GM12872 (cell line): ENCODE results near the gene TMPRSS4.

Experiments used
- TF ChIP-seq, protein P1 (sequence below): IDR thresholded peaks from 3 replicates; pipeline ENCODE4 v1.5.1; 2011; ENCODE audit warnings: low read depth, mild to moderate bottlenecking, low read length, moderate library complexity; ENCODE audit not compliant: insufficient read depth

TMPRSS4 gene

GRCh38 chr11:118046051-118046963, 30.6 kb upstream of the TMPRSS4 start:
- TF ChIP-seq, protein P1, sequence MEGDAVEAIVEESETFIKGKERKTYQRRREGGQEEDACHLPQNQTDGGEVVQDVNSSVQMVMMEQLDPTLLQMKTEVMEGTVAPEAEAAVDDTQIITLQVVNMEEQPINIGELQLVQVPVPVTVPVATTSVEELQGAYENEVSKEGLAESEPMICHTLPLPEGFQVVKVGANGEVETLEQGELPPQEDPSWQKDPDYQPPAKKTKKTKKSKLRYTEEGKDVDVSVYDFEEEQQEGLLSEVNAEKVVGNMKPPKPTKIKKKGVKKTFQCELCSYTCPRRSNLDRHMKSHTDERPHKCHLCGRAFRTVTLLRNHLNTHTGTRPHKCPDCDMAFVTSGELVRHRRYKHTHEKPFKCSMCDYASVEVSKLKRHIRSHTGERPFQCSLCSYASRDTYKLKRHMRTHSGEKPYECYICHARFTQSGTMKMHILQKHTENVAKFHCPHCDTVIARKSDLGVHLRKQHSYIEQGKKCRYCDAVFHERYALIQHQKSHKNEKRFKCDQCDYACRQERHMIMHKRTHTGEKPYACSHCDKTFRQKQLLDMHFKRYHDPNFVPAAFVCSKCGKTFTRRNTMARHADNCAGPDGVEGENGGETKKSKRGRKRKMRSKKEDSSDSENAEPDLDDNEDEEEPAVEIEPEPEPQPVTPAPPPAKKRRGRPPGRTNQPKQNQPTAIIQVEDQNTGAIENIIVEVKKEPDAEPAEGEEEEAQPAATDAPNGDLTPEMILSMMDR: no peak

DNA sequence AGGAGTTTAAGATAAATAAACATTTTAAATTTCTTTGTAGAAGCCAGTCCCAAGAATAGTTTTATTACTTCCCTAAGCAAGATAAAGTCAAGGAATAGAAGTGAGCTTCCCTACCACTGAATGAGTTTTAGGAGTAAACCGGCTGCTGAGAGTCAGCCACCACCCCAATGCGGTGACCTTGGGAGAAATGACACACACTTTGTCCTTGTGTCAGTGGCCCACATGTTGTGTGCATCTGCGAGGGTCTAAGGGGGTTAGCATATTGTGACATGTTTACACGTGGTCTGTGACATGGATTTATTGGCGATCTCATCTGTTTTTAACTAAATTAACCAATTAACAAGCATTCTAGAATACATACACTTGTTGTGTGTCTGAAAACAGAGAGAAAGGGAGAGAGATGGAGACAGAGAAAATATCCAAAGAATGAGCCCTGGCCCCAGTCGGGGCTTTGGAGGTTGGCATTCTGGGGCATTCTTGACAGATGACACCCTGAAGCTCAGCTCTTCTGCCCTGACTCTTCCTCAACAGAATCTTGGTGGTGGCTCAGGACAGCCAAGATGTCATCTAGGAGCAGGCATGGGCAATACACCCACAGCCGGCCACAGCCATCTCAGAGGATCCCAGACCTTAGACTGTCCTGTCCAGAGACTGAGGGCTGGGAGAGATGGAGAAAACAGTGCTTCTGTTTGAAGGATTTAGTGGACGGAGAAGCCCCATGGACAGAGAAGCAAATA, 29.7 kb upstream of the TMPRSS4 start:
- TF ChIP-seq, protein P1: no peak

DNA sequence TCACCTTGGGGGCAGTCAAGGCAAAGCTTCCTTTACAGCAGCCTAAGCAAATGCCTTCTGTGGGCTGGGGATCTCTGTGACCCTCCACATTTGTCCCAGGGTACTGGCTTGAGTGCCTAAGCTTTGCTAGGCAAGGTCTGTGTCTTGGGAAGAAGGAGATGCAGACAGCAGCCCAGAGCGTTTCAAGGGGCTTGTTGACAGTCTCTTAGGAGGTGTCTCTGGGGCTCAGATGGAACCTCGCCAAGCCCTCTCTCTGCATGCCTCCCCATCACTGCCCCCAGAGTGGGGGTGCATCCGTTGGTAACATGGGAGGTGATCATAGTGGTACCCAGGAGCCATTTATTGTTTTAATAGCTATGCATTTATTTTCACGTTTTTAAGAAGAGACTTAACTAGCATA, 29.1 kb upstream of the TMPRSS4 start:
- TF ChIP-seq, protein P1: no peak

DNA sequence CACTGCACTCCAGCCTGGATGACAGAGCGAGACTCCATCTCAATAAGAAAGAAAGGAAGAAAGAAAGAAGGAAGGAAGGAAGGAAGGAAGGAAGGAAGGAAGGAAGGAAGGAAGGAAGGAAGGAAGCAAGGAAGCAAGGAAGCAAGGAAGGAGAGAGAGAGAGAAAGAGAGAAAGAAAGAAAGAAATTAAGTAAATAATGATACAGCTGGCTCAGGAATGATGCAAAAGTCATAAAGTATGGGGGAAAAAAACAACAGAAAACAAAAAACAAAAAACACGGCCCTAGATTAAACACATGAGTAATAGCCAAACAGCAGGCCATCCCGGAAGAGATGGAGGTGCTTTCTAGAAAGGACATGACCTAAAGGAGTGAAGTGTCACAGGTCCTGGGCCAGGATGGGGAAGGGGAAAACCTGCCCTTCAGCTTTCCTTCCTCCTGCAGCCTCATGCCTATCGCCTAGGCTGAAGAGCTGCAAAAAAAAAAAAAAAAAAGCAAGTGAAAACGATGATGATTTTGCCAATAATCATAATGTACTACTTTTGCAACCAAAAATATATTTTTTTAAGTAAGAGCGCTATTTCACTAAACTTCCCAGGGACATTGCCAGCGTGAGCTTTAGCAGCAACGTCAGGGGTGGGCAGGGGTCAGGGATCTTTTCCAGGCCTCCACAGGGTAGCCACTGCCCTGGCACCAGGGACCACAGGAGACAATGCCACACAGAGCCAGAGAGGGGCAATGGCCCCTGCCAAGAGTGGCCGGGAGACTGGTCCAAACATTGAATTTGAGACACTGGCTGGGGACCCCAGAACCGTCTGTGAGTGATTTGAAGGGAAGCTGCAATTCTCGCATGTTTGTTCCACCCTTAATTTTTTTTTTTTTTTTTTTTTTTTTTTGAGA, 28.2 kb upstream of the TMPRSS4 start:
- TF ChIP-seq, protein P1: no peak

- TF ChIP-seq, protein P1: no peak
Observed at GRCh38 chr11:118049771-118050170, 27.1 kb upstream of the TMPRSS4 start.

DNA sequence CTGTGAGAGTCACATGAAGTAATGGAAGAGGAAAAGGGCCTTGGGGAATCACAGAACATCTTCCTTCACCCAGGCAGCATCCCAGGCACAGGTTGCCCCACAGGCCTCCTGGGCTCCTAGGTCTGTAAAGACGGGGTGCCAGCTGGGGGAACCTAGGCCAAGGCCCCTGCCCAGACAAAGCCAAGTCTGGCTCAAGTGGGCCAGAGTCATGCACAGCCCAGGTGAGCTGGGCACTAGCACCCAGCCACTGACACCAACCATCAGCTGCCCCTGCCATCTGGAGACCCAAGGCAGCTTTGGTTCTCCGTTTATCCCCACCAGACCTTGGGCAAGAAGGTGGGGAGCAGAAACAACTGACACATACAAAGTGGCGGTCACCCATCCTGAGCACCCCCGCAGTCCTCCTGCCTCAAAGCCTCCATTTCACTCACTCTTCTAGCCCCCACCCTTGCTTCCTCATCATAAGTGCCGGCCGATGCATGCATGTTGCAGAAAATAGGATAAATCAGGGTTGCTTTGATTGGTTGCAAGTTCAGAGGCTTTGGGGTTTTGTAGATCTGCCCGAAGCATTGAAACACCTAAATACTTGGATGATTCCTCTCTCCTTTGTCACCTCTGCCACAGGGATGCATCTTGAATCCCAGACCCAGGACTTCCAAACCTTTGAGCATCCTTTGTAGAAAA, 26.5 kb upstream of the TMPRSS4 start:
- TF ChIP-seq, protein P1: no peak
